Mucosa of descending colon (tissue), 3 donors: ENCODE measurements around the gene TGFB2. TPM values are rescaled to one million over a fixed set of nuclear protein-coding genes. Genes with fewer than 3 reads are reported as not detected.

Experiments
- ATAC-seq: fragments of 200-7000 bp; cut with Tn5 transposase; one replicate; pipeline ENCODE4 v1.9.1; 2020; ENCODE audit warnings: mild to moderate bottlenecking, moderate library complexity
- DNase-seq, 3 donors: peaks; one replicate each; pipeline ENCODE4 v3.0.0-alpha.2; 2020
- H3K36me3 ChIP-seq: fragments of 200-600 bp; one replicate; pipeline ENCODE4 v1.8.0; 2021; ENCODE audit warnings: low read depth, mild to moderate bottlenecking
- H3K4me1 ChIP-seq: fragments of 200-600 bp; one replicate; pipeline ENCODE4 v1.8.0; 2021; ENCODE audit warnings: low read depth, mild to moderate bottlenecking
- H3K4me3 ChIP-seq: fragments of 200-600 bp; one replicate; pipeline ENCODE4 v1.8.0; 2021; ENCODE audit warnings: mild to moderate bottlenecking
- H3K9me3 ChIP-seq: fragments of 200-600 bp; one replicate; pipeline ENCODE4 v1.8.0; 2021; ENCODE audit warnings: mild to moderate bottlenecking
- CTCF ChIP-seq: fragments of 200-600 bp; IDR thresholded peaks from one replicate; pipeline ENCODE4 v1.8.0; 2022; ENCODE audit warnings: antibody characterized with exemption, mild to moderate bottlenecking
- intact Hi-C, 2 donors: fragments of 100-400 bp; cut with DNase I in 1 of 2; cut with micrococcal nuclease in 1 of 2; formaldehyde crosslinking; loops; one replicate each; pipeline versions ENCODE4 v1.11.0 to v1.11.1; 2022; cut with DNase I, micrococcal nuclease
- total RNA-seq, 3 donors: library from RNA; stranded (reverse); fragmentation: NEBNext Ultra II Directional in 2 of 3; extraction: Animal tissue kit (Norgen Biotek cat#: 25700) in 2 of 3; gene quantifications; one replicate each; pipeline versions ENCODE4 v1.2.1 to v1.2.4, GENCODE V29; 2021 to 2023
- donor health status: DM: no; HTN: no; CAD: no; lungs with moderate emphysema.
- donor health status: DM: no; HTN: no; CAD: no.
- donor health status: DM: no; HTN: yes; CAD: no.

The TGFB2 gene
- total RNA-seq, 3 donors from 2014 or later = 0.09 to 8.5 (median 0.48) TPM

- ATAC-seq (no peak), DNase-seq (no peak)
- intact Hi-C loops = no loop called here
- Histone ChIP-seq H3K9me3 (no peaks in the 10 kb centered on the region), H3K36me3 (no peaks in the 10 kb centered on the region), H3K4me1 (no peaks in the 10 kb centered on the region), H3K4me3 (no peak overlapping the region)
- TF ChIP-seq CTCF = no peak
Measured at GRCh38 chr1:218444173-218444572, 99.0 kb downstream of the TGFB2 start.

DNA sequence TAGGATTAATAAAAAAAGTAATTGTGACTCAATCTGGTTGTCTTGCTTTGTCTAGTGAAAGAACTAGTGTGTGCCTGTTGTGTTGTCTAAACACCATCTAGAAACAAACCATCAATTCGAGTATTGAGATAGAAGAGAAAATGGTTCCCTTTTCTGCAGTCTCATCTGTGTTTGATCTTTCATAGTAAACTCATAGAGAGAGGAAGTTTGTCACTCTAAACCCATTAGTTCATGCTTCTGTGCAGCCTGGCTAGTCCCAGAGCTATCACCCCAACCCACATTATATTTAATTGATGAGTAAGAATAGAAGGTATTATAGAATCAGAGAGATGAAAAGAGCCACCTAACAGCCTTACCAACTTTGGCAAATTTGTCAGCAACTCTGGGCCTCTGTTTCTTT, 99.5 kb downstream of the TGFB2 start:
- TF ChIP-seq CTCF = no peak
- Histone ChIP-seq H3K36me3 (no peaks in the 10 kb centered on the region), H3K4me3 (no peak overlapping the region), H3K9me3 (no peaks in the 10 kb centered on the region), H3K4me1 (no peaks in the 10 kb centered on the region)
- intact Hi-C loops = no loop called here
- DNase-seq = no peak
- no peak for ATAC-seq

GRCh38 chr1:218447010-218447689, 102.0 kb downstream of the TGFB2 start:
- H3K4me1 ChIP-seq = no peaks in the 10 kb centered on the region
- H3K36me3 ChIP-seq = no peaks in the 10 kb centered on the region
- no peak overlapping the region for H3K4me3 ChIP-seq
- intact Hi-C loops = no loop called here
- ATAC-seq = no peak
- no peak for DNase-seq
- H3K9me3 ChIP-seq = no peaks in the 10 kb centered on the region
- TF ChIP-seq CTCF = no peak

GRCh38 chr1:218451415-218451814, 106.3 kb downstream of the TGFB2 start:
- intact Hi-C loops = no loop called here
- H3K4me3 ChIP-seq = no peak overlapping the region
- ATAC-seq = no peak

GRCh38 chr1:218454700-218455282, 109.7 kb downstream of the TGFB2 start:
- Histone ChIP-seq H3K36me3 (no peaks in the 10 kb centered on the region), H3K9me3 (no peaks in the 10 kb centered on the region), H3K4me1 (no peaks in the 10 kb centered on the region), H3K4me3 (no peak overlapping the region)
- TF ChIP-seq CTCF = no peak
- DNase-seq (no peak), ATAC-seq (no peak)
- intact Hi-C loops = no loop called here

More at GRCh38 chr1:218451415-218451814, 106.3 kb downstream of the TGFB2 start:
- TF ChIP-seq CTCF = no peak
- no peaks in the 10 kb centered on the region for H3K36me3 ChIP-seq
- no peaks in the 10 kb centered on the region for H3K4me1 ChIP-seq
- no peak for DNase-seq
- H3K9me3 ChIP-seq = no peaks in the 10 kb centered on the region
